ENCODE measurements around the gene DENND4C.

DNA sequence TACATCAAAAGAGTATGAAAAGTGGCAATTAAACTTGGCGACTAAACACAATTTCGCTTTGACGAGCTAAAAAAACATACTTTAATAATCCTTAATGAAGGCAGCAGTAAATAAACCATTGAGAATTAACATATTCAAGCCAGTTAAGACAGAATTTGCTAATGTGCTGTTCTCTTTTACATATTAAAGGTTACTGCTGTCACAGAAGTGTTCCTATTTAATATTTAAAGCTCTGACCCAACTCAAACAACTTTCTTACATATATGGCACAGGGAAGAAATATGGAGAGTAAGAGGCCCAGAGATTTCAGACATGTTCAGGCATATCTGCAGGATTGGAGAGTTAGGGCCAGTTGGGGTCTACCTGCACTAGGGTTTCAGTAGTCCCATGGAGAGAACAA, 16.7 kb upstream of the DENND4C start:
- TF ChIP-seq, protein P1, sequence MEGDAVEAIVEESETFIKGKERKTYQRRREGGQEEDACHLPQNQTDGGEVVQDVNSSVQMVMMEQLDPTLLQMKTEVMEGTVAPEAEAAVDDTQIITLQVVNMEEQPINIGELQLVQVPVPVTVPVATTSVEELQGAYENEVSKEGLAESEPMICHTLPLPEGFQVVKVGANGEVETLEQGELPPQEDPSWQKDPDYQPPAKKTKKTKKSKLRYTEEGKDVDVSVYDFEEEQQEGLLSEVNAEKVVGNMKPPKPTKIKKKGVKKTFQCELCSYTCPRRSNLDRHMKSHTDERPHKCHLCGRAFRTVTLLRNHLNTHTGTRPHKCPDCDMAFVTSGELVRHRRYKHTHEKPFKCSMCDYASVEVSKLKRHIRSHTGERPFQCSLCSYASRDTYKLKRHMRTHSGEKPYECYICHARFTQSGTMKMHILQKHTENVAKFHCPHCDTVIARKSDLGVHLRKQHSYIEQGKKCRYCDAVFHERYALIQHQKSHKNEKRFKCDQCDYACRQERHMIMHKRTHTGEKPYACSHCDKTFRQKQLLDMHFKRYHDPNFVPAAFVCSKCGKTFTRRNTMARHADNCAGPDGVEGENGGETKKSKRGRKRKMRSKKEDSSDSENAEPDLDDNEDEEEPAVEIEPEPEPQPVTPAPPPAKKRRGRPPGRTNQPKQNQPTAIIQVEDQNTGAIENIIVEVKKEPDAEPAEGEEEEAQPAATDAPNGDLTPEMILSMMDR (tag by site-specific recombination; IDR thresholded peaks at IDR 0.05) = no peak
- TF ChIP-seq ZNF274 (IDR thresholded peaks at IDR 0.05; ENCODE audit: low read length) = no peak
- TF ChIP-seq ZNF274 (tag by site-specific recombination; IDR thresholded peaks at IDR 0.05; ENCODE audit: borderline replicate concordance) = no peak
- no peak for TF ChIP-seq ZNF585B (tag by site-specific recombination; IDR thresholded peaks at IDR 0.05)
- no peak for TF ChIP-seq YY1 (tag by site-specific recombination; IDR thresholded peaks at IDR 0.05)
- no peak for TF ChIP-seq FEZF1 (tag by site-specific recombination; IDR thresholded peaks at IDR 0.05)
- no peak for TF ChIP-seq ZNF561 (tag by site-specific recombination; IDR thresholded peaks at IDR 0.05; ENCODE audit: borderline replicate concordance)
- TF ChIP-seq ZSCAN23 (tag by site-specific recombination; IDR thresholded peaks at IDR 0.05) = no peak
- no peak for TF ChIP-seq ZNF664 (tag by site-specific recombination; IDR thresholded peaks at IDR 0.05)
- TF ChIP-seq ZNF280C (tag by site-specific recombination; IDR thresholded peaks at IDR 0.05) = no peak
- TF ChIP-seq, protein P2, sequence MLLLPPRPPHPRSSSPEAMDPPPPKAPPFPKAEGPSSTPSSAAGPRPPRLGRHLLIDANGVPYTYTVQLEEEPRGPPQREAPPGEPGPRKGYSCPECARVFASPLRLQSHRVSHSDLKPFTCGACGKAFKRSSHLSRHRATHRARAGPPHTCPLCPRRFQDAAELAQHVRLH (tag by site-specific recombination; IDR thresholded peaks at IDR 0.05) = no peak
- TF ChIP-seq ZNF239 (tag by site-specific recombination; IDR thresholded peaks at IDR 0.05) = no peak
- TF ChIP-seq ZFP3 (tag by site-specific recombination; IDR thresholded peaks at IDR 0.05; ENCODE audit: low read depth) = no peak
